ENCODE results near the gene RELT. TPM values are rescaled to one million over a fixed set of nuclear protein-coding genes. Genes with fewer than 3 reads are reported as not detected.

Gene RELT
- polyA plus RNA-seq, 1 donor = 3.3 TPM

DNA sequence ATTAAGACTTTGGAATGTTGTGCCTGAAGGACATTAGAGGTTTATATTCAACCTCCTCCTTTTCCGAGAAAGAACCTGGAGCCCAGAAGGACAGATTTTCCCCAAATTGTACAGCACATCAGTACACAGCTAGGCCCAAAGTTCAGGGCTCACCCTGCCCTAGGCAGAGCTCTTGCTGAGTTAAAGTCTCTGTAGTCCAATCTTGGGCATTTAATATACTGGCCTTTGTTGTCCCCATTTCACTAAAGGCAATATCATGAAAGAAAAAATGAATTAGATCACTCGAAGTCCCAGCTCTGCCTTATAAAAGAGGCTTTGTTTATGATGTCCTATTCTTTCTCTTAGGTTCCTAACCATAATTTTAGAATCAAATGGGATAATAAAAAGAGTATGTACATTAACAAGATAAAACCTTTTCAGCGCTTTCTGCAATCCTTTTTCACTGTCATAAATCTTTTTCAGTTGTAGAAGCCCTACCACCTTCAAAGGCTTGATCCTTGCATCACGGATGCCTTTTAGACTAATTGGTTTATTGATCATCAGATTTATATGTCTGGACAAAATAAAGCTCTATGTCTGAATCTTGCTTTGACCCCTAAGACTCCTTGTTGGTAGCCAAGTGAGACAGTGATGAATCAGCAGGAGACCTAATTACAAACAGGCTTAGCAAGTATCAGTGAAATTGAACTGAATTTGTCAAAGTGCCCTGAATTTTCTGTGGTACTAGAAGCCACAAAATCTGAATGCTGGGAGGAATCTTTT, 39.8 kb downstream of the RELT start:
- no peak overlapping the region for H3K4me3 ChIP-seq (ENCODE audit: low read length)
- no peak overlapping the region for H3K27ac ChIP-seq (ENCODE audit: low read length)

DNA sequence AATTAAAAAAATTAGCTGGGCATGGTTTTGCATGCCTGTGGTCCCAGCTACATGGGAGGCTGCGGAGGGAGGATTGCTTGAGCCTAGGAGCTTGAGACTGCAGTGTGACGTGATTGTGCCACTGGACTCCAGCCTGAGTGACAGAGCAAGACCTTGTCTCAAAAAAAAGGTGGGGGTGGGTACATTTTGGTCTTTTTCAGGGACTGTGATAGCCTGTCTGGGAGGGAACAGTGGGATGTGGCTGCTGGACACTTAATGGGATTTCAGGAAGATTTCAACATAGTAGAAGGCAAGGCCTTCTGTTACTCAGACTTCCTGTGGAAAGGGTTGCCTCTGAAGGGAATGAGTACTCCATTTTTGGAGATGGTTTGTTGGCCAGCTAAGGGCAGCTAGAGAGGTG, 40.6 kb downstream of the RELT start:
- no CpG with 5 or more reads among the region's 2 CpGs for whole genome bisulfite sequencing (ENCODE audit: insufficient coverage, low lambda C conversion rate)
- H3K4me3 ChIP-seq (ENCODE audit: low read length) = no peak overlapping the region
- no peaks in the 10 kb centered on the region for H3K27me3 ChIP-seq (ENCODE audit: control insufficient read depth, insufficient read depth, low read length)
- no peaks in the 10 kb centered on the region for H3K4me1 ChIP-seq (ENCODE audit: control insufficient read depth, insufficient read depth, low read length)
- no peaks in the 10 kb centered on the region for H3K9me3 ChIP-seq (ENCODE audit: control insufficient read depth, low read depth, low read length)
- DNase-seq = no peak
- H3K27ac ChIP-seq (ENCODE audit: low read length) = no peak overlapping the region
- H3K36me3 ChIP-seq (ENCODE audit: control insufficient read depth, insufficient read depth, low read length) = peaks cover 11% of the 10 kb centered on the region

More for the DNA sequence above, 39.8 kb downstream of the RELT start:
- Histone ChIP-seq H3K9me3 (ENCODE audit: control insufficient read depth, low read depth, low read length) (no peaks in the 10 kb centered on the region), H3K36me3 (ENCODE audit: control insufficient read depth, insufficient read depth, low read length) (peaks cover 11% of the 10 kb centered on the region), H3K4me1 (ENCODE audit: control insufficient read depth, insufficient read depth, low read length) (no peaks in the 10 kb centered on the region), H3K27me3 (ENCODE audit: control insufficient read depth, insufficient read depth, low read length) (no peaks in the 10 kb centered on the region)
- DNase-seq = no peak
- WGBS (ENCODE audit: insufficient coverage, low lambda C conversion rate) = 75% methylated on average over 2 of the region's 4 CpGs

DNA sequence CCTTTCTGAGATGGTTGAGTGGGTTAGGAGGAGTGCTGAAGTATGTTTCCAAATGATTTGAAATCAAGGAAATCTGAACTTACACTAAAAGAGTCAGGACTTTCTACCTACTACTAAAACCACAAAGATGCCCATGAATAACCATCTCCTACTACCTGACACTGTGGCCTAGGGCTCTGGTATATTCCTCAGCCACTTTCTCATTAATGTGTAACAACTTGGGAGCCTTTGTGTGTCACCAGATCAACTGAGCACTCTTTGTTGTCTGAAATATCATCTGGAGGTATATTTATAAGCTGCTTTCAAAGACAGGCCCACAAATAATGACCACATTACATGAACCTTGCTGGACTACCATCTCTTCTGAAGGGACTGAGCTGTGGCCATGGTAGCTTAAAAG, 43.9 kb downstream of the RELT start:
- no peak overlapping the region for H3K4me3 ChIP-seq (ENCODE audit: low read length)
- no peak overlapping the region for H3K27ac ChIP-seq (ENCODE audit: low read length)

DNA sequence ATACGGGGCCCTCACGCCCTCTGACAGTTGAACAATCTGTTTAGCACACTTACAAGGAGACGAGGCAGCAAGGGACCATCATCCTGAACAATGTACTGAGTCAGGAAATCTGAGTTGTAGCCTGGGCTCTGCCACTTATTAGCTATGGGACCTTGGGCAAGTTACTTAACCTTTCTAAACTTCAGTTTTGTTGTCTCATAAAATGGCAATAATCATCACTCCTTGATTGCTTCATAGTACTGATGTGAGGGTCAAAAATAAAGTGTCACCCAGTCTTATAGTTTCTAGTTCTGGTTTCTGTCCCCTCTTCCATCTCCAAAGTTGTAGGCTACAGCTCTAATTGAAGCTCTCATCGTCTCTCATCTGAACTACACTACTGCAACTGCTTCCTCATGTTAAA, 46.7 kb downstream of the RELT start:
- Histone ChIP-seq H3K27me3 (ENCODE audit: control insufficient read depth, insufficient read depth, low read length) (no peaks in the 10 kb centered on the region), H3K36me3 (ENCODE audit: control insufficient read depth, insufficient read depth, low read length) (peaks cover 13% of the 10 kb centered on the region), H3K9me3 (ENCODE audit: control insufficient read depth, low read depth, low read length) (no peaks in the 10 kb centered on the region), H3K27ac (ENCODE audit: low read length) (no peak overlapping the region), H3K4me1 (ENCODE audit: control insufficient read depth, insufficient read depth, low read length) (no peaks in the 10 kb centered on the region), H3K4me3 (ENCODE audit: low read length) (no peak overlapping the region)
- no peak for DNase-seq
- 100% methylated on average over 1 of the region's 4 CpGs for WGBS (ENCODE audit: insufficient coverage, low lambda C conversion rate)

More for the DNA sequence above, 43.9 kb downstream of the RELT start:
- H3K9me3 ChIP-seq (ENCODE audit: control insufficient read depth, low read depth, low read length) = no peaks in the 10 kb centered on the region
- H3K36me3 ChIP-seq (ENCODE audit: control insufficient read depth, insufficient read depth, low read length) = peaks cover 11% of the 10 kb centered on the region
- no peak for DNase-seq
- no peaks in the 10 kb centered on the region for H3K4me1 ChIP-seq (ENCODE audit: control insufficient read depth, insufficient read depth, low read length)
- no peaks in the 10 kb centered on the region for H3K27me3 ChIP-seq (ENCODE audit: control insufficient read depth, insufficient read depth, low read length)

DNA sequence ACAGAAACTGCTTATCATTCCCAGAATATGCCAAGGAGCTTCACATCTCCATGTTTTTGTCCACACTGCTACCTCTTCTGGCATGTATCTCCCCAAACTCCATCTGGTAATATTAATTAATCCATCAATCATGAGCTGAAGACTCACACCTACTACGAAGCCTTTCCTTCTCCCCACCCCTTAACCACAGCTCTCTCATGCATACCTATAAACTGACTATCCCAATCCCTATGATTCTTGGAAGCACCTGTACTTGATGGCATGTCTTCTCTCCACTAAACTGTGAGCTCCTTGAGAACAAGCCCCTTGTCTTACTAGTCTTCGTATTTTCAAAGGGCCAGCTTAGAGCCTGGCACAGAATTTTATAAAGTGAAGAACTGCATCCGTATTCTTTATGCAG, 47.3 kb downstream of the RELT start:
- no peaks in the 10 kb centered on the region for H3K27me3 ChIP-seq (ENCODE audit: control insufficient read depth, insufficient read depth, low read length)
- DNase-seq = no peak
- no peaks in the 10 kb centered on the region for H3K9me3 ChIP-seq (ENCODE audit: control insufficient read depth, low read depth, low read length)
- H3K27ac ChIP-seq (ENCODE audit: low read length) = no peak overlapping the region
- WGBS (ENCODE audit: insufficient coverage, low lambda C conversion rate) = 100% methylated on average over 1 of the region's 3 CpGs
- peaks cover 9% of the 10 kb centered on the region for H3K36me3 ChIP-seq (ENCODE audit: control insufficient read depth, insufficient read depth, low read length)
- no peaks in the 10 kb centered on the region for H3K4me1 ChIP-seq (ENCODE audit: control insufficient read depth, insufficient read depth, low read length)
- no peak overlapping the region for H3K4me3 ChIP-seq (ENCODE audit: low read length)

DNA sequence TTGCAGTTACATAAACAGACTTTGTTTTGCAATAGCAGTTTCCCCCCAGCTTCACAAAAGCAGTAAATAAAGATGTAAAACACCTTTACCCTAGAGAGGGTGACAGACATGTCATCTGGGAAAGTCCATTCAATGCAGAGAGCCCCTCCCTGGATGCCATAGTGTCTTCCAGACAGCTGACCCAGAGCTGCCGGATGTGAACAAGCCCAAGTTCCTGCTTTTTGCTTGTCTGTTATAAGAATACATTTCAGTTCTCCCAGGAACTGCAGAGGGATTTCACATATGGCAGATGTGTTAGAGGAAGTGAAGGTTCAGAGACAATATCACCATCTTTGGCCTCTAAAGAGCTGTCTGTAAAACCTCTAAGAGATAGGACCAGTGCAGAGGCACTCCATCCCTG, 48.9 kb downstream of the RELT start:
- no peak overlapping the region for H3K27ac ChIP-seq (ENCODE audit: low read length)
- no peaks in the 10 kb centered on the region for H3K27me3 ChIP-seq (ENCODE audit: control insufficient read depth, insufficient read depth, low read length)
- no peak for DNase-seq
- H3K4me1 ChIP-seq (ENCODE audit: control insufficient read depth, insufficient read depth, low read length) = no peaks in the 10 kb centered on the region
- H3K9me3 ChIP-seq (ENCODE audit: control insufficient read depth, low read depth, low read length) = no peaks in the 10 kb centered on the region
- no peak overlapping the region for H3K4me3 ChIP-seq (ENCODE audit: low read length)
- no CpG with 5 or more reads among the region's 1 CpG for WGBS (ENCODE audit: insufficient coverage, low lambda C conversion rate)
- H3K36me3 ChIP-seq (ENCODE audit: control insufficient read depth, insufficient read depth, low read length) = peaks cover 7% of the 10 kb centered on the region

DNA sequence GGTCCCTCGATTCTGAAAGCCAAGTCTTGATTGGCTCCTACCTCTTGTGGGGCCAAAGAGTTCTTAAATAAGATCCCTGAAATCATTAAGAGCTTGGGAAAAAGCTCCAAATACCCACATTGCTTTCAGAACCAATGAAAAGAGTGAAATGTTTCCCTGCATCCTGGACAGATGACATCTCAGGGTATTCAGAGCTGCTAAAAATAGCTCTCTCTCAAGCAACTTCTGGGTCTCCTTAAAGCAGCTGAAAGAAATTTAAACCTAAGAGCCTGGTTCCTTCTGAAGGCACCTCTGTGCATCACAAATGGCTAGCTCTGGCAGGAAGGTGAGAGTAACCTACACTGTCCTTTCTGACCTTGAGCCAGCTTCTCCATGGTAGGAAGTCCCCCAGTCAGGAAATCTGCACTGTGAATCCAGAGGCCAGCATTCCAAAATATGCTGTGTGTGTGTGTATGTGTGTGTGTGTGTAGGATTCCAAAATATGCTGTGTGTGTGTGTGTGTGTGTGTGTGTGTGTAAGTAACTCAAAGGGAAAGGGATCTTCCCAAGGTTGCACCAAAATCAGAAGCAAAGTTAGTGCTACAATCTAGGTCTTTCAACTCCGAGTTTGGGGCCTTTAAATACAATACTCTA, 50.1 kb downstream of the RELT start:
- Histone ChIP-seq H3K36me3 (ENCODE audit: control insufficient read depth, insufficient read depth, low read length) (peaks cover 10% of the 10 kb centered on the region), H3K4me3 (ENCODE audit: low read length) (no peak overlapping the region), H3K9me3 (ENCODE audit: control insufficient read depth, low read depth, low read length) (no peaks in the 10 kb centered on the region), H3K27me3 (ENCODE audit: control insufficient read depth, insufficient read depth, low read length) (no peaks in the 10 kb centered on the region), H3K27ac (ENCODE audit: low read length) (no peak overlapping the region), H3K4me1 (ENCODE audit: control insufficient read depth, insufficient read depth, low read length) (no peaks in the 10 kb centered on the region)
- WGBS (ENCODE audit: insufficient coverage, low lambda C conversion rate) = no CpG with 5 or more reads among the region's 2 CpGs
- no peak for DNase-seq

DNA sequence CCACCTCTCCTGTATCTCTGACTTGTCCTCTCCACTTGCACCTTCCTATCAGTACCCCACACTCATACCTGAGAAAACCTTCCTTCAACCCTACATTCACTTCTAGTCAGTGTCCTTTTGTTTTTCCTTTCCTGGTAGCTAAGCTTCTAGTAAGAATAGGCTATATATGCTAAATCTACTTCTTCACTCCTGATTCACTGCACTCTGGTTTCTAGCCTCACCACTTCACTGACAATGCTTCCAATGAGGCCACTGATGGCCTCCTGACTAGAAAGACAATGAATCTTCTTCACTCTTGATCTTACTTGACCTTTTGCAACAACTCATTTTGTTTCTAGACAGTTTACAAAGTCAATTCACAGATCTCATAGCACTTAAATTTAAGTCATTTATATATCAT, 52.0 kb downstream of the RELT start:
- no peaks in the 10 kb centered on the region for H3K4me1 ChIP-seq (ENCODE audit: control insufficient read depth, insufficient read depth, low read length)
- no peak overlapping the region for H3K4me3 ChIP-seq (ENCODE audit: low read length)
- H3K36me3 ChIP-seq (ENCODE audit: control insufficient read depth, insufficient read depth, low read length) = peaks cover 10% of the 10 kb centered on the region
- DNase-seq = no peak
- H3K27ac ChIP-seq (ENCODE audit: low read length) = no peak overlapping the region
- H3K9me3 ChIP-seq (ENCODE audit: control insufficient read depth, low read depth, low read length) = no peaks in the 10 kb centered on the region
- no peaks in the 10 kb centered on the region for H3K27me3 ChIP-seq (ENCODE audit: control insufficient read depth, insufficient read depth, low read length)

DNA sequence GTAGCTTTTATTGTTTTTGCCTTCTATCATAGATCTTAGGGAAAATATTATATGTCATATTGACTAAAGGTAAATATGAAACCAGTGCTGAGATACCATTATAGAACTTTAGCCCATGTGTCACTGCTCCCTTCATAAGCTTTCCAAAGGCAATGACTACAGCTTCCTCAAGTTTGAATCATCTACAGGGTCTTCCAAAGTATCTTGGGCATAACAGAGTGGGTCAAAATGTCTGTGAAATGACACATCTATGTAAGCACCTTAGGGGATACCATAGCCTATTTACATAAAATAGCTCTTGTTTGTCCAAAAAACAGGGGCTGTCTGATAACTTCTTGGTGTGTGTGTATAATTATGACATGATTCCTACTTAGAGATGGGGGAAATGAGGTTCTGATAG, 52.5 kb downstream of the RELT start:
- Histone ChIP-seq H3K4me1 (ENCODE audit: control insufficient read depth, insufficient read depth, low read length) (no peaks in the 10 kb centered on the region), H3K36me3 (ENCODE audit: control insufficient read depth, insufficient read depth, low read length) (peaks cover 10% of the 10 kb centered on the region), H3K27ac (ENCODE audit: low read length) (no peak overlapping the region), H3K27me3 (ENCODE audit: control insufficient read depth, insufficient read depth, low read length) (no peaks in the 10 kb centered on the region), H3K4me3 (ENCODE audit: low read length) (no peak overlapping the region), H3K9me3 (ENCODE audit: control insufficient read depth, low read depth, low read length) (no peaks in the 10 kb centered on the region)
- DNase-seq = no peak

DNA sequence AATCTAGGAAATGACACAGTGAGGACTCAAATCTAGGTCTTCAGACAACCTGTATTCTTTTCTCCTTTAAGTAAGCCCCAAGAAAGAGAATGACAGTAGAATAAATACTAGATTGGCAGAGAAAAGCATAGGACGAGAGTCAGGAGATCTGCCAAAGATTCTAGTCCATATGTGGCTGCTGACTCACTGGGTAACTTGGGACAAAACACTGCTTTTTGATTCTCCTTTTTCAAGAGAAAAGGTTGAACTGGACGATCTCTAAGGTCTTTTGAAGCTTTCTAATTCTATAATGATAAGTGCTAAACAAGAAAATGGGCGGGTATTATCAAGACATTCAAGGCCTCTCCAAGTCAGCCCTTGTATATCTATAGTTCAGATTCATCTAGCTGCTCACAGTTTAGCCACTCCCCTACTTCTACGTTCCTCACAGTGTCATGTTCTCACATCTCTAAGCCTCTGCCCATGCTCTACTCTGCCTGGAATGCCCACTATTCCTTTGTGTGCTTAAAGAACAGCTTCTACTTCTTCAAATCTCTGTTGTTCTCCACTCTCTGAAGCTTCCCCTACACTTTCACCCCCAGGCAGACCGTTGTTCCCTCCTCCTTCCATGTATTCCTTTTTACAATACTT, 53.0 kb downstream of the RELT start:
- no peaks in the 10 kb centered on the region for H3K27me3 ChIP-seq (ENCODE audit: control insufficient read depth, insufficient read depth, low read length)
- H3K9me3 ChIP-seq (ENCODE audit: control insufficient read depth, low read depth, low read length) = no peaks in the 10 kb centered on the region
- no peak overlapping the region for H3K27ac ChIP-seq (ENCODE audit: low read length)
- no peak overlapping the region for H3K4me3 ChIP-seq (ENCODE audit: low read length)
- H3K4me1 ChIP-seq (ENCODE audit: control insufficient read depth, insufficient read depth, low read length) = no peaks in the 10 kb centered on the region
- DNase-seq = no peak
- H3K36me3 ChIP-seq (ENCODE audit: control insufficient read depth, insufficient read depth, low read length) = peaks cover 10% of the 10 kb centered on the region
- 100% methylated on average over 3 of the region's 5 CpGs for WGBS (ENCODE audit: insufficient coverage, low lambda C conversion rate)

DNA sequence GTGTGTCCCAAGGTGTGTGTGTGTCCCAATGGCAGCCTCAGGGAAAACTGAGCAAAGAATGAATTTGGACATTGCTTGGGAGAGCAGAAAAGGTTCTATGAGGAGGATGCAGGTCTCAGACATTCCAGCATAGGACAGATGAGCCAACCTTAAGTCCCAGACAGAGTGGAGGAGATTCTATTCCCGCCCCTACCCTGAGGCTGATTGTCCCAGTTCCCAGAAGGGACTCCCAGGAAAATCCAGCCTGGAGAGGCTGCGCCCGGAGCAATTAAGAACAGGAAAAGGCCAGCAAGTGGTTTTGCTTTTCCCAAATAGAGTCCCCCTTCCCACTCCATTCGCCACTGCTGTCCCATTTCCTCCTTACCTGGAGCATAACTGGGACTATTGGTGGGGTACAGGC, 54.1 kb downstream of the RELT start:
- Histone ChIP-seq H3K9me3 (ENCODE audit: control insufficient read depth, low read depth, low read length) (no peaks in the 10 kb centered on the region), H3K36me3 (ENCODE audit: control insufficient read depth, insufficient read depth, low read length) (peaks cover 10% of the 10 kb centered on the region), H3K27ac (ENCODE audit: low read length) (no peak overlapping the region), H3K4me1 (ENCODE audit: control insufficient read depth, insufficient read depth, low read length) (no peaks in the 10 kb centered on the region), H3K4me3 (ENCODE audit: low read length) (no peak overlapping the region), H3K27me3 (ENCODE audit: control insufficient read depth, insufficient read depth, low read length) (no peaks in the 10 kb centered on the region)
- DNase-seq = no peak
- WGBS (ENCODE audit: insufficient coverage, low lambda C conversion rate) = no CpG with 5 or more reads among the region's 4 CpGs
